Right lobe of liver (tissue), 4 donors: ENCODE results near the gene SGSH.

Source experiments
- CTCF ChIP-seq, 4 donors: fragments of 200-600 bp in 3 of 4; fragments of 450-650 bp in 1 of 4; IDR thresholded peaks; one replicate each; pipeline versions ENCODE4 v1.5.1 to v1.8.0; 2016 to 2022; ENCODE audit warnings: antibody characterized with exemption in 4 of 4, mild to moderate bottlenecking in 2 of 4
- POLR2A ChIP-seq: fragments of 450-650 bp; IDR thresholded peaks from one replicate; pipeline ENCODE4 v1.6.1; 2017; ENCODE audit warnings: antibody characterized with exemption, mild to moderate bottlenecking
- donor health status: DM: no; HTN: no; CAD: no.
- donor health status: DM: no; HTN: no; CAD: no.
- donor health status: DM: no; HTN: yes; CAD: no.

GRCh38 chr17:80229011-80229410 is 8.9 kb upstream of the SGSH start:
- TF ChIP-seq POLR2A = no peak
- no peak for TF ChIP-seq CTCF (IDR thresholded peaks at IDR 0.05)
